ENCODE measurements around the gene HNF1B. TPM values are rescaled to one million over a fixed set of nuclear protein-coding genes. Genes with fewer than 3 reads are reported as not detected.
"Not testable (repeated sequence)": the region's sequence is repeated elsewhere in the genome, so short reads cannot be mapped to it uniquely, and the experiment has no call there.

HNF1B gene
- total RNA-seq, 1 experiment from 2014 or later = not detected

DNA sequence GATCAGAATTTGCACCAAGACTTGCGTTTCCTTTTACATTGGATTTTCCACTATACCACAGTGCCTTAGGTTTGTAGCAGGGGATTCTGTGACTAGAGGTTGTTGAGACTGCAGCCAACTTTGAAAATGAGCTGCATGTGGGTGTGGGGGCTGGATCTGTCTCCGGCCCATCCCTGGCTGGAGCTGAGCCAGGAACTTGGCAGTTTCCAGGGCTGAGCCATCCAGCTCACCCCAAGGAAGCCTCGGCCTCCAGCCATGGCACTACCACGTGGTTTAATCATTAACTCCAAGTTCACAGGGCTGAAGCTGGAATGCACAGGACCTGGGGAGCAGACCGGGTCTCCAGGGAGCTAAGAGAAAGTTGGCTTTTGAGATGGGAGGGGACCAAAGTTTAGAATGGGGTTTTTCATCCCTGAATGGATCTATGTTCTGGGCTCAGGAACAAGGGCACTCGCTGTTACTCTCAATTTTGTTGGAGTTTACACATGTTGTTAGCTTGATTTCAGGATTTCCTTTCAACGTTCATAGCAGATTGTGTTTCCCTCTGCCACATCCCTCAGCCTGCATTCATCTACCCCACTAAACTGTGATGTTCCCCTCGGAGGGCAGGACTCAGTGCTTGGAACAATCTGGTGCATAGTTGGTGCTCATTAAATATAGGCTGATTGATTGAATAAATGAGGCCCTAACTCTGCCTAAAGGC, 42.3 kb upstream of the HNF1B start:
- no peak overlapping the region for H2AFZ ChIP-seq
- ChIA-PET POLR2A (ENCODE audit: unreplicated experiment) (no interaction called here), CTCF (interaction anchor here (0.5 kb wide), 1 partner anchor 12 kb away, joined by 3 read pairs; no protein-coding TSS in a partner anchor)
- no peak overlapping the region for H3K4me2 ChIP-seq
- no peaks in the 10 kb centered on the region for H3K36me3 ChIP-seq (ENCODE audit: low read depth)
- TF ChIP-seq, protein P1, sequence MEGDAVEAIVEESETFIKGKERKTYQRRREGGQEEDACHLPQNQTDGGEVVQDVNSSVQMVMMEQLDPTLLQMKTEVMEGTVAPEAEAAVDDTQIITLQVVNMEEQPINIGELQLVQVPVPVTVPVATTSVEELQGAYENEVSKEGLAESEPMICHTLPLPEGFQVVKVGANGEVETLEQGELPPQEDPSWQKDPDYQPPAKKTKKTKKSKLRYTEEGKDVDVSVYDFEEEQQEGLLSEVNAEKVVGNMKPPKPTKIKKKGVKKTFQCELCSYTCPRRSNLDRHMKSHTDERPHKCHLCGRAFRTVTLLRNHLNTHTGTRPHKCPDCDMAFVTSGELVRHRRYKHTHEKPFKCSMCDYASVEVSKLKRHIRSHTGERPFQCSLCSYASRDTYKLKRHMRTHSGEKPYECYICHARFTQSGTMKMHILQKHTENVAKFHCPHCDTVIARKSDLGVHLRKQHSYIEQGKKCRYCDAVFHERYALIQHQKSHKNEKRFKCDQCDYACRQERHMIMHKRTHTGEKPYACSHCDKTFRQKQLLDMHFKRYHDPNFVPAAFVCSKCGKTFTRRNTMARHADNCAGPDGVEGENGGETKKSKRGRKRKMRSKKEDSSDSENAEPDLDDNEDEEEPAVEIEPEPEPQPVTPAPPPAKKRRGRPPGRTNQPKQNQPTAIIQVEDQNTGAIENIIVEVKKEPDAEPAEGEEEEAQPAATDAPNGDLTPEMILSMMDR (conservative IDR thresholded peaks at IDR 0.05) = no peak
- TF ChIP-seq EZH2 (IDR thresholded peaks at IDR 0.05; ENCODE audit: low read depth) = no peak
- no TSS peak for BruUV-seq (replicated peaks)
- H3K27ac ChIP-seq = no peak overlapping the region
- H3K4me3 ChIP-seq = no peak overlapping the region
- H3K9me2 ChIP-seq (ENCODE audit: insufficient read depth) = no peaks in the 10 kb centered on the region
- H3K9me3 ChIP-seq (ENCODE audit: insufficient read depth, low read depth) = no peaks in the 10 kb centered on the region
- H4K20me1 ChIP-seq (ENCODE audit: insufficient read depth) = no peaks in the 10 kb centered on the region
- no peaks in the 10 kb centered on the region for H3K79me2 ChIP-seq (ENCODE audit: low read depth)
- no peak for DNase-seq
- no peaks in the 10 kb centered on the region for H3F3A ChIP-seq (ENCODE audit: insufficient read depth, low read depth)
- intact Hi-C loops (cut with micrococcal nuclease; ENCODE audit: unreplicated experiment) = no loop called here
- peaks cover 22% of the 10 kb centered on the region for H3K27me3 ChIP-seq (ENCODE audit: insufficient read depth, low read depth)
- no peaks in the 10 kb centered on the region for H3K4me1 ChIP-seq (replicated peaks; ENCODE audit: insufficient read depth)

DNA sequence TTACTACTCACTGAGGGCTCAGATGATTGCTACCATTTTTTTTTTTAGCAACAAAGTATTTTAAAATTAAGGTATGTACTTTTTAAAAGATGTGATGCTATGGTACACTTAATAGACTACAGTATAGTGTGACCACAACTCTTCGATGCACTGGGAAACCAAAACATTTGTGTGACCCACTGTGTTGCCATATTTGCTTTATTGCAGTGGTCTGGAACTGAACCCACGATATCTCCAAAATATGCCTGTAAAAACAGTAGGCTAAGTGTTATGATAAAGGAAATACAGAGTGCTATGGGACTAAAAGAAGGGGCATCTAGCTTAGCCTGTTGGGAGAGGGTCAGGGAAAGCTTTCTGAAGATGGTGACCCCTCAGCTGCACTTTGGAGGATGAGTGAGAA, 41.6 kb upstream of the HNF1B start:
- no peaks in the 10 kb centered on the region for H3K9me3 ChIP-seq (ENCODE audit: insufficient read depth, low read depth)
- H3F3A ChIP-seq (ENCODE audit: insufficient read depth, low read depth) = no peaks in the 10 kb centered on the region
- no peaks in the 10 kb centered on the region for H3K79me2 ChIP-seq (ENCODE audit: low read depth)
- no peaks in the 10 kb centered on the region for H3K4me1 ChIP-seq (replicated peaks; ENCODE audit: insufficient read depth)
- H2AFZ ChIP-seq = no peak overlapping the region
- no TSS peak for BruUV-seq (replicated peaks)
- CTCF ChIA-PET = interaction anchor here (0.5 kb wide), 1 partner anchor 13 kb away, joined by 3 read pairs; no protein-coding TSS in a partner anchor
- H3K27me3 ChIP-seq (ENCODE audit: insufficient read depth, low read depth) = peaks cover 22% of the 10 kb centered on the region
- no peaks in the 10 kb centered on the region for H3K36me3 ChIP-seq (ENCODE audit: low read depth)
- no peaks in the 10 kb centered on the region for H4K20me1 ChIP-seq (ENCODE audit: insufficient read depth)
- no peak overlapping the region for H3K4me3 ChIP-seq
- no peak for DNase-seq
- H3K27ac ChIP-seq = no peak overlapping the region
- TF ChIP-seq EZH2 (IDR thresholded peaks at IDR 0.05; ENCODE audit: low read depth) = no peak
- TF ChIP-seq, protein P1 (conservative IDR thresholded peaks at IDR 0.05) = no peak
- H3K4me2 ChIP-seq = no peak overlapping the region
- POLR2A ChIA-PET (ENCODE audit: unreplicated experiment) = no interaction called here
- no peaks in the 10 kb centered on the region for H3K9me2 ChIP-seq (ENCODE audit: insufficient read depth)
- intact Hi-C loops (cut with micrococcal nuclease; ENCODE audit: unreplicated experiment) = no loop called here

DNA sequence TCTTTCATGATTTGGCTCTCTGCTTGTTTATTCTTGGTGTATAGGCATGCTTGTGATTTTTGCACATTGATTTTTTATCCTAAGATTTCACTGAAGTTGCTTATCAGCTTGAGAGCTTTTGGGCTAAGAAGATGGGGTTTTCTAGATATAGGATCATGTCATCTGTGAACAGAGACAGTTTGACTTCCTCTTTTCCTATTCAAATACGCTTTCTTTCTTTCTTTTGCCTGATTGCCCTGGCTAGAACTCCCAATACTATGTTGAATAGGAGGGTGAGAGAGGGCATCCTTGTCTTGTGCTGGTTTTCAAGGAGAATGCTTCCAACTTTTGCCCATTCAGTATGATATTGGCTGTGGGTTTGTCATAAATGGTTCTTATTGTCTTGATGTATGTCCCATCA, 37.6 kb upstream of the HNF1B start:
- DNase-seq; BruUV-seq (replicated peaks); H3K79me2 ChIP-seq (ENCODE audit: low read depth); H3K27me3 ChIP-seq (ENCODE audit: insufficient read depth, low read depth); H2AFZ ChIP-seq; H3K27ac ChIP-seq; H3F3A ChIP-seq (ENCODE audit: insufficient read depth, low read depth); H3K4me2 ChIP-seq; H3K9me3 ChIP-seq (ENCODE audit: insufficient read depth, low read depth); H4K20me1 ChIP-seq (ENCODE audit: insufficient read depth); H3K4me1 ChIP-seq (replicated peaks; ENCODE audit: insufficient read depth); intact Hi-C loops (cut with micrococcal nuclease; ENCODE audit: unreplicated experiment); CTCF ChIA-PET; POLR2A ChIA-PET (ENCODE audit: unreplicated experiment); H3K4me3 ChIP-seq; H3K9me2 ChIP-seq (ENCODE audit: insufficient read depth); H3K36me3 ChIP-seq (ENCODE audit: low read depth): not testable (repeated sequence)

DNA sequence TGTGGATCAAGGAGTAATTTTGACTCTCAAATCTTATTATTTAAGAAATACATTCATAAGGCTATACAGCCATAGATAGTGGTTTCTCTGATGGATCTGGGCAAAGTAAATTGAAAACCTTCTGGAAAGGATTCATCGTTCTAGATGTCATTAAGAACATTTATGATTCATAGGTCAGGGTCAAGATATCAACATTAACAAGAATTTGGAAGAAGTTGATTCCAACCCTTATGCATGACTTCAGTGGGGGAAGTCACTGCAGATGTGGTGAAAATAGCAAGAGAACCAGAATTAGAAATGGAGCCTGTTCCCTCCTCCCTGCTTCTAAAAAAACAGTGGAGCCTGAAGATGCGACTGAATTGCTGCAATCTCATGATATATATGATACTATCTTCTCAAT, 36.6 kb upstream of the HNF1B start:
- Histone ChIP-seq H3K4me1 (replicated peaks; ENCODE audit: insufficient read depth) (no peaks in the 10 kb centered on the region), H3K9me3 (ENCODE audit: insufficient read depth, low read depth) (no peaks in the 10 kb centered on the region), H3K9me2 (ENCODE audit: insufficient read depth) (no peaks in the 10 kb centered on the region; the same call in 1 of the 2 replicates), H4K20me1 (ENCODE audit: insufficient read depth) (no peaks in the 10 kb centered on the region), H3F3A (ENCODE audit: insufficient read depth, low read depth) (no peaks in the 10 kb centered on the region), H2AFZ (no peak overlapping the region), H3K79me2 (ENCODE audit: low read depth) (no peaks in the 10 kb centered on the region), H3K36me3 (ENCODE audit: low read depth) (no peaks in the 10 kb centered on the region), H3K27me3 (ENCODE audit: insufficient read depth, low read depth) (peaks cover 3% of the 10 kb centered on the region), H3K4me2 (no peak overlapping the region), H3K27ac (no peak overlapping the region), H3K4me3 (no peak overlapping the region)
- no peak for DNase-seq
- CTCF ChIA-PET = no interaction called here
- intact Hi-C loops (cut with micrococcal nuclease; ENCODE audit: unreplicated experiment) = no loop called here
- POLR2A ChIA-PET (ENCODE audit: unreplicated experiment) = no interaction called here
- TF ChIP-seq, protein P1 (conservative IDR thresholded peaks at IDR 0.05) = no peak
- no peak for TF ChIP-seq EZH2 (IDR thresholded peaks at IDR 0.05; ENCODE audit: low read depth)
- BruUV-seq (replicated peaks) = no TSS peak
